ENCODE data around the gene PLOD2. TPM values are rescaled to one million over a fixed set of nuclear protein-coding genes. Genes with fewer than 3 reads are reported as not detected.

Gene PLOD2
- polyA plus RNA-seq, 1 donor (not counting 4 experiments of a cell fraction or from before 2014, with no cell fraction given) = 30.0 TPM

DNA sequence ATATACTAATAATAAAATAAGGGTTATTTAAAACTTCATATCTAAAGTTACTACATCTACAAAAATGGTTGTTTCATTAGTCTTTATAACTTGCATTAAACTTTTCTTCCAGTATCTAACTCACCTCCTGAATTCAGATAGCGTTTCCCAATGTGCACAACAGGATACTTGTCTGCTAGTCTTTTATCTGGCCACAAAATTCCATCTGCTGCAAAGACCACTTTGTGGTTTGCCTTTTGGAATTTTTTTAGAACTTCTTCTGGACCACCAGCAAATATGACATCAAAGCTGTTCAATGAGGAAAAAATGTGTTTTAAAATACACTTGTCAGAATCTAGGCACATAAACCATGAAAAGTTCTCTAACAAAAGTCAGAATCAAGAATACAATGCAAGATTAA, 50.8 kb downstream of the PLOD2 start:
- H3K4me2 ChIP-seq (ENCODE audit: control insufficient read depth, extremely low read depth, insufficient read depth, low read depth, low read length) = no peak overlapping the region
- no peak overlapping the region for H3K4me3 ChIP-seq (ENCODE audit: control insufficient read depth in 2 of 3, extremely low read depth in 1 of 3, insufficient read depth in 2 of 3, low read depth in 1 of 3, low read length in 3 of 3)
- dilution Hi-C loops (cut with MboI; ENCODE audit: extremely low pct_ligation_motif_present, low sequenced_read_pairs) = no loop called here
- H3K36me3 ChIP-seq (ENCODE audit: control insufficient read depth in 2 of 2, extremely low read depth in 1 of 2, insufficient read depth in 2 of 2, low read length in 2 of 2) = no peaks in the 10 kb centered on the region
- H3K27me3 ChIP-seq (ENCODE audit: control insufficient read depth, extremely low read depth, insufficient read depth, low read length) = no peaks in the 10 kb centered on the region
- DNase-seq (ENCODE audit: low read depth, low spot score) (no peak), FAIRE-seq (no peak)
- H2AFZ ChIP-seq (ENCODE audit: control insufficient read depth, low read length) = no peak overlapping the region
- no peaks in the 10 kb centered on the region for H3K4me1 ChIP-seq (ENCODE audit: control insufficient read depth, extremely low read depth, insufficient read depth, low read length)
- H3K9me3 ChIP-seq (ENCODE audit: control insufficient read depth, low read depth, low read length) = no peaks in the 10 kb centered on the region
- TF ChIP-seq, protein P1, sequence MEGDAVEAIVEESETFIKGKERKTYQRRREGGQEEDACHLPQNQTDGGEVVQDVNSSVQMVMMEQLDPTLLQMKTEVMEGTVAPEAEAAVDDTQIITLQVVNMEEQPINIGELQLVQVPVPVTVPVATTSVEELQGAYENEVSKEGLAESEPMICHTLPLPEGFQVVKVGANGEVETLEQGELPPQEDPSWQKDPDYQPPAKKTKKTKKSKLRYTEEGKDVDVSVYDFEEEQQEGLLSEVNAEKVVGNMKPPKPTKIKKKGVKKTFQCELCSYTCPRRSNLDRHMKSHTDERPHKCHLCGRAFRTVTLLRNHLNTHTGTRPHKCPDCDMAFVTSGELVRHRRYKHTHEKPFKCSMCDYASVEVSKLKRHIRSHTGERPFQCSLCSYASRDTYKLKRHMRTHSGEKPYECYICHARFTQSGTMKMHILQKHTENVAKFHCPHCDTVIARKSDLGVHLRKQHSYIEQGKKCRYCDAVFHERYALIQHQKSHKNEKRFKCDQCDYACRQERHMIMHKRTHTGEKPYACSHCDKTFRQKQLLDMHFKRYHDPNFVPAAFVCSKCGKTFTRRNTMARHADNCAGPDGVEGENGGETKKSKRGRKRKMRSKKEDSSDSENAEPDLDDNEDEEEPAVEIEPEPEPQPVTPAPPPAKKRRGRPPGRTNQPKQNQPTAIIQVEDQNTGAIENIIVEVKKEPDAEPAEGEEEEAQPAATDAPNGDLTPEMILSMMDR (optimal IDR thresholded peaks at IDR 0.05 in 1 of 3, IDR thresholded peaks at IDR 0.05 in 1 of 3, conservative IDR thresholded peaks at IDR 0.05 in 1 of 3; ENCODE audit: extremely low read depth in 1 of 3, insufficient read depth in 2 of 3, low read length in 3 of 3) = no peak
- TF ChIP-seq EZH2 (IDR thresholded peaks at IDR 0.05; ENCODE audit: low read length) = no peak
- H3K9me1 ChIP-seq (ENCODE audit: control insufficient read depth, extremely low read depth, insufficient read depth, low read length) = no peaks in the 10 kb centered on the region
- no peak overlapping the region for H3K27ac ChIP-seq (ENCODE audit: control insufficient read depth, insufficient read depth, low read length)
- H4K20me1 ChIP-seq (ENCODE audit: control insufficient read depth, extremely low read depth, insufficient read depth, low read length) = no peaks in the 10 kb centered on the region
- no peaks in the 10 kb centered on the region for H3K79me2 ChIP-seq (ENCODE audit: control insufficient read depth, insufficient read depth, low read length)
- H3K9ac ChIP-seq (ENCODE audit: control insufficient read depth, extremely low read depth, insufficient read depth, low read length) = no peak overlapping the region

DNA sequence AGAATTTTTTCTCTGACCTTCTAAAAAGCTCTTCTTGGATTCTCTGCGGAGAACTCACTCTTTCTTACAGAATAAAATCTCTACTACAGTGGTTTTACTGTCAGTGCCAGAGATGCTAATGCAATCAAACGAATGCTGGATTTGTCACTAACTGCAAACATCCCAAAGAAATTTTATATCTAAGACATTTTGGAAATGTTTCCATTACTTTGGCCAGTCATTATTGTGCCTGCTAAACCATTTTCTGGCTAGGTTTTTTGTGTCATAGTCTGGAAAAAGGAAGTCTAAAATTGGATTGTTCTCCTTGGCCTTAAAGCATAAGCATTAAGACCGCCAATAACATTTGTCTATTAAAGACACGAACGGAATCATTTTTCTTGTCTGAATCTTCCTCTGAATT, 54.0 kb downstream of the PLOD2 start:
- Histone ChIP-seq H3K27ac (ENCODE audit: control insufficient read depth, insufficient read depth, low read length) (no peak overlapping the region), H3K36me3 (ENCODE audit: control insufficient read depth in 2 of 2, extremely low read depth in 1 of 2, insufficient read depth in 2 of 2, low read length in 2 of 2) (peaks cover 0 to 2% of the 10 kb centered on the region in 2 experiments), H3K4me1 (ENCODE audit: control insufficient read depth, extremely low read depth, insufficient read depth, low read length) (no peaks in the 10 kb centered on the region), H3K9ac (ENCODE audit: control insufficient read depth, extremely low read depth, insufficient read depth, low read length) (no peak overlapping the region), H4K20me1 (ENCODE audit: control insufficient read depth, extremely low read depth, insufficient read depth, low read length) (no peaks in the 10 kb centered on the region), H3K79me2 (ENCODE audit: control insufficient read depth, insufficient read depth, low read length) (no peaks in the 10 kb centered on the region), H3K9me1 (ENCODE audit: control insufficient read depth, extremely low read depth, insufficient read depth, low read length) (no peaks in the 10 kb centered on the region), H3K9me3 (ENCODE audit: control insufficient read depth, low read depth, low read length) (no peaks in the 10 kb centered on the region), H2AFZ (ENCODE audit: control insufficient read depth, low read length) (no peak overlapping the region), H3K27me3 (ENCODE audit: control insufficient read depth, extremely low read depth, insufficient read depth, low read length) (no peaks in the 10 kb centered on the region), H3K4me3 (ENCODE audit: control insufficient read depth in 2 of 3, extremely low read depth in 1 of 3, insufficient read depth in 2 of 3, low read depth in 1 of 3, low read length in 3 of 3) (no peak overlapping the region), H3K4me2 (ENCODE audit: control insufficient read depth, extremely low read depth, insufficient read depth, low read depth, low read length) (no peak overlapping the region)
- dilution Hi-C loops (cut with MboI; ENCODE audit: extremely low pct_ligation_motif_present, low sequenced_read_pairs) = no loop called here
- TF ChIP-seq, protein P1 (optimal IDR thresholded peaks at IDR 0.05 in 1 of 3, IDR thresholded peaks at IDR 0.05 in 1 of 3, conservative IDR thresholded peaks at IDR 0.05 in 1 of 3; ENCODE audit: extremely low read depth in 1 of 3, insufficient read depth in 2 of 3, low read length in 3 of 3) = no peak
- TF ChIP-seq EZH2 (IDR thresholded peaks at IDR 0.05; ENCODE audit: low read length) = no peak
- no peak for DNase-seq (ENCODE audit: low read depth, low spot score)
- FAIRE-seq = no peak
